Heart left ventricle (tissue), 16 donors: ENCODE results near the gene MAST3. TPM values are rescaled to one million over a fixed set of nuclear protein-coding genes. Genes with fewer than 3 reads are reported as not detected.
A peak's percentile ranks its signal among the peaks of the same experiment; 100 is the strongest.

ENCODE experiments used
- ATAC-seq, 4 donors: fragments of 200-7000 bp; cut with Tn5 transposase; one replicate each; pipeline ENCODE4 v1.9.1; 2020 to 2022; ENCODE audit warnings: moderate library complexity in 4 of 4, mild to moderate bottlenecking in 3 of 4, moderate number of reproducible peaks in 1 of 4
- DNase-seq, 5 donors: peaks; one replicate each; pipeline ENCODE4 v3.0.0-alpha.2; 2020
- H3K27ac ChIP-seq, 12 donors: fragments of 200-600 bp; sonication (generic) in 4 of 12; one replicate each; pipeline versions ENCODE4 v1.5.0 to v1.8.0; 2016 to 2022; ENCODE audit warnings: mild to moderate bottlenecking in 2 of 12
- H3K27me3 ChIP-seq, 9 donors: fragments of 200-600 bp; sonication (generic) in 2 of 9; one replicate each; pipeline versions ENCODE4 v1.5.1 to v1.8.0; 2016 to 2022; ENCODE audit warnings: mild to moderate bottlenecking in 3 of 9
- H3K36me3 ChIP-seq, 9 donors: fragments of 200-600 bp; sonication (generic) in 2 of 9; one replicate each; pipeline versions ENCODE4 v1.5.0 to v1.8.0; 2018 to 2022; ENCODE audit warnings: mild to moderate bottlenecking in 2 of 9
- H3K4me1 ChIP-seq, 12 donors: fragments of 200-600 bp; sonication (generic) in 4 of 12; one replicate each; pipeline versions ENCODE4 v1.5.0 to v1.8.0; 2016 to 2022; ENCODE audit warnings: mild to moderate bottlenecking in 3 of 12
- H3K4me3 ChIP-seq, 12 donors: fragments of 200-600 bp; sonication (generic) in 4 of 12; one replicate each; pipeline versions ENCODE4 v1.5.0 to v1.8.0; 2017 to 2022; ENCODE audit warnings: mild to moderate bottlenecking in 9 of 12, moderate library complexity in 4 of 12
- H3K9me3 ChIP-seq, 12 donors: fragments of 200-600 bp; sonication (generic) in 4 of 12; one replicate each; pipeline versions ENCODE4 v1.5.0 to v1.8.0; 2016 to 2022; ENCODE audit warnings: mild to moderate bottlenecking in 1 of 12
- CTCF ChIP-seq, 12 donors: fragments of 200-600 bp; sonication (generic) in 4 of 12; IDR thresholded peaks; one replicate each; pipeline versions ENCODE4 v1.5.0 to v1.8.0; 2018 to 2022; ENCODE audit warnings: antibody characterized with exemption in 12 of 12, mild to moderate bottlenecking in 5 of 12
- POLR2A ChIP-seq, 2 donors: fragments of 450-650 bp; IDR thresholded peaks; one replicate each; pipeline ENCODE4 v1.6.1; 2017; ENCODE audit warnings: antibody characterized with exemption in 2 of 2, mild to moderate bottlenecking in 2 of 2, moderate library complexity in 2 of 2
- WGBS, 4 donors: extraction: QIAGEN DNeasy Blood & Tissue Kit in 2 of 4; methylation state at CpG; one replicate each; pipeline versions ENCODE4 v1.1.5 to v1.1.7; 2013 to 2018; 5-methylcytosine and 5-hydroxymethylcytosine counted together
- intact Hi-C, 10 donors: fragments of 100-400 bp; cut with DNase I; formaldehyde crosslinking; loops; one replicate each; pipeline versions ENCODE4 v1.11.1 to v1.14.2; 2022
- polyA plus RNA-seq, 2 donors: library from polyadenylated mRNA; stranded (reverse); fragments of 200-250 nt; gene quantifications; one replicate each; pipeline ENCODE4 v1.2.3, GENCODE V29; 2013
- total RNA-seq, 9 donors: library from RNA; depleted of rRNA in 2 of 9; stranded (reverse); fragments of >200 nt in 2 of 9; fragmentation: NEBNext Ultra II Directional in 3 of 9; extraction: Animal tissue kit (Norgen Biotek cat#: 25700) in 3 of 9; gene quantifications; one replicate each; pipeline versions ENCODE4 v1.1.0 to v1.2.4, GENCODE V29; 2016 to 2023
- donor health status: ischemic (EF 13 %, LVEDD 7.1; RV severe dilation, severe dysfunction).
- donor health status: healthy with polysubstance abuse.
- donor health status: DM: no; HTN: yes; CAD: no.
- donor health status: DM: no; HTN: no; CAD: no.
- donor health status: ischemic (EF 25% LVEDD 6.9; RV normal size, moderate dysfunction).
- donor health status: ischemic (EF 25% LVEDD 5.7; RV mildly dilated, moderate dysfunction).
- donor health status: healthy.
- donor health status: DM: yes; HTN: yes; CAD: no.
- donor health status: ischemic (EF 35%, LVEDD 5.7; RV mildly dilated, moderate dysfunction).
- donor health status: nonischemic (EF 11% LVEDD 7.7; RV severe dilation, severe dysfunction).
- donor health status: DM: yes; HTN: yes; CAD: no.
- donor health status: PGD.
- donor health status: ischemic (EF 29% LVEDD 5.4; RV normal size, mild dysfunction).
- donor health status: nonischemic (EF 23%, LVEDD 6.1; RV moderate dilation, normal function).

The MAST3 gene
- total and polyA plus RNA-seq, 11 donors, result 1.5 to 9.8 (median 4.7) TPM

- no peak overlapping the region for H3K4me3 ChIP-seq
- no peak overlapping the region for H3K27ac ChIP-seq
- no peak for TF ChIP-seq POLR2A (IDR thresholded peaks at IDR 0.05)
- no peak for TF ChIP-seq CTCF (IDR thresholded peaks at IDR 0.05)
- H3K27me3 ChIP-seq, result peaks cover 0 to 4% (median 0%) of the 10 kb centered on the region in 9 donors
- no peak for ATAC-seq
- WGBS, 4 donors, result 91 to 95% (median 93%) methylated on average over 5 of the region's 5 CpGs
- peaks cover 0 to 42% (median 21%) of the 10 kb centered on the region in 12 donors for H3K4me1 ChIP-seq
- intact Hi-C loops, result loop anchor here (1.0 to 5.0 kb wide), 10 partner anchors 43 to 303 kb away; partner anchors contain the start of genes IFI30 (in 1 of the 10) and SSBP4 (in 1 of the 10)
- DNase-seq, result no peak
- H3K9me3 ChIP-seq, result no peaks in the 10 kb centered on the region
- no peaks in the 10 kb centered on the region for H3K36me3 ChIP-seq
Observed at GRCh38 chr19:18113827-18114226, 16.2 kb downstream of the MAST3 start.

GRCh38 chr19:18114483-18114882 lies 16.9 kb downstream of the MAST3 start:
- ATAC-seq (no peak), DNase-seq (no peak)
- Histone ChIP-seq H3K27ac (no peak overlapping the region), H3K36me3 (no peaks in the 10 kb centered on the region), H3K4me3 (no peak overlapping the region), H3K9me3 (no peaks in the 10 kb centered on the region), H3K4me1 (peaks cover 0 to 42% (median 25%) of the 10 kb centered on the region in 12 donors), H3K27me3 (peaks cover 0 to 4% (median 0%) of the 10 kb centered on the region in 9 donors)
- 93 to 98% (median 95%) methylated on average over 4 of the region's 4 CpGs for WGBS, 4 donors
- intact Hi-C loops, result loop anchor here in 8 of 10 donors (5.0 kb wide), 6 partner anchors 43 to 303 kb away; partner anchors contain the start of genes IFI30 (in 1 of the 8) and SSBP4 (in 1 of the 8)
- TF ChIP-seq CTCF (IDR thresholded peaks at IDR 0.05) (no peak), POLR2A (IDR thresholded peaks at IDR 0.05) (no peak)

GRCh38 chr19:18117364-18117691 lies 19.8 kb downstream of the MAST3 start:
- TF ChIP-seq POLR2A (IDR thresholded peaks at IDR 0.05), result no peak
- no peak for TF ChIP-seq CTCF (IDR thresholded peaks at IDR 0.05)
- peaks cover 0 to 43% (median 20%) of the 10 kb centered on the region in 12 donors for H3K4me1 ChIP-seq
- peak overlapping the region; percentile 35 to 93 (median 74) for H3K4me3 ChIP-seq
- intact Hi-C loops, result loop anchor here in 8 of 10 donors (2.0 to 5.0 kb wide), 3 partner anchors 35 to 43 kb away; partner anchors contain the start of gene PIK3R2 (in 8 of the 8)
- no peak for ATAC-seq
- H3K27me3 ChIP-seq, result no peaks in the 10 kb centered on the region
- WGBS, 4 donors, result 20 to 28% (median 26%) methylated on average over 11 of the region's 11 CpGs
- H3K9me3 ChIP-seq, result no peaks in the 10 kb centered on the region
- H3K27ac ChIP-seq, result peak overlapping the region in 2 of 12 donors; percentile 11 to 83
- no peak for DNase-seq
- H3K36me3 ChIP-seq, result peaks cover 0 to 8% (median 0%) of the 10 kb centered on the region in 9 donors

- no peak for TF ChIP-seq POLR2A (IDR thresholded peaks at IDR 0.05)
- peak in 1 of 12 donors; percentile 5 for TF ChIP-seq CTCF (IDR thresholded peaks at IDR 0.05)
- peak overlapping the region; percentile 61 to 93 (median 78) for H3K4me3 ChIP-seq
- peaks cover 0 to 39% (median 20%) of the 10 kb centered on the region in 12 donors for H3K4me1 ChIP-seq
- peak; percentile 90 to 96 (median 92) for DNase-seq
- H3K27me3 ChIP-seq, result no peaks in the 10 kb centered on the region
- ATAC-seq, result peak; percentile 71 to 97 (median 92)
- H3K27ac ChIP-seq, result peak overlapping the region in 10 of 12 donors; percentile 51 to 83 (median 71)
- WGBS, 4 donors, result 1% methylated on average over 31 to 86 of the region's 86 CpGs
- intact Hi-C loops, result loop anchor here in 8 of 10 donors (2.0 to 5.0 kb wide), 3 partner anchors 34 to 43 kb away; partner anchors contain the start of gene PIK3R2 (in 8 of the 8)
- H3K9me3 ChIP-seq, result no peaks in the 10 kb centered on the region
- peaks cover 0 to 13% (median 0%) of the 10 kb centered on the region in 9 donors for H3K36me3 ChIP-seq
Observed at GRCh38 chr19:18117692-18118378, 20.3 kb downstream of the MAST3 start.
